Keratinocyte (primary cell): ENCODE results near the gene C2orf76. TPM values are rescaled to one million over a fixed set of nuclear protein-coding genes. Genes with fewer than 3 reads are reported as not detected.

ENCODE experiments used
- DNase-seq: peaks from one replicate; pipeline ENCODE4 v3.0.0-alpha.2; 2011; ENCODE audit warnings: low read depth, missing footprints, low spot score
- FAIRE-seq: peaks from 2 replicates; lab custom pipeline; 2011; peaks lifted over from hg19 to GRCh38; lab: Jason Lieb, UNC
- H2AFZ ChIP-seq: 2 replicates; pipeline ENCODE4 v1.6.0; 2012; ENCODE audit warnings: low read length, control low read depth, inconsistent platforms; ENCODE audit not compliant: control insufficient read depth
- H3K27ac ChIP-seq: 2 replicates; pipeline ENCODE4 v1.5.1; 2011; ENCODE audit warnings: low read length; ENCODE audit not compliant: control insufficient read depth, insufficient read depth
- H3K27me3 ChIP-seq: 3 replicates; pipeline ENCODE4 v1.6.0; 2011; ENCODE audit warnings: low read length; ENCODE audit not compliant: control insufficient read depth, insufficient read depth; ENCODE audit errors: extremely low read depth
- H3K36me3 ChIP-seq, 2 experiments: 2 replicates in 1 of 2; 3 replicates in 1 of 2; pipeline ENCODE4 v1.5.1; 2011; ENCODE audit warnings: low read length in 2 of 2, mild to moderate bottlenecking in 1 of 2; ENCODE audit not compliant: control insufficient read depth in 2 of 2, insufficient read depth in 2 of 2; ENCODE audit errors: extremely low read depth in 1 of 2
- H3K4me1 ChIP-seq: 3 replicates; pipeline ENCODE4 v1.5.1; 2011; ENCODE audit warnings: low read length; ENCODE audit not compliant: control insufficient read depth, insufficient read depth; ENCODE audit errors: extremely low read depth
- H3K4me2 ChIP-seq: 3 replicates; pipeline ENCODE4 v1.6.0; 2011; ENCODE audit warnings: low read depth, low read length; ENCODE audit not compliant: control insufficient read depth, insufficient read depth; ENCODE audit errors: extremely low read depth
- H3K4me3 ChIP-seq, 3 experiments: fragments of 200-600 bp in 1 of 3; sonication (generic) in 1 of 3; 2 replicates in 2 of 3; 3 replicates in 1 of 3; pipeline ENCODE4 v1.5.1; 2011 to 2016; ENCODE audit warnings: low read length in 3 of 3, mild to moderate bottlenecking in 3 of 3, control low read depth in 2 of 3, inconsistent platforms in 1 of 3, low read depth in 1 of 3, mixed read lengths in 1 of 3, mixed run types in 1 of 3, moderate library complexity in 1 of 3; ENCODE audit not compliant: control insufficient read depth in 2 of 3, insufficient read depth in 2 of 3; ENCODE audit errors: extremely low read depth in 1 of 3
- H3K79me2 ChIP-seq: 2 replicates; pipeline ENCODE4 v1.6.0; 2012; ENCODE audit warnings: low read length; ENCODE audit not compliant: control insufficient read depth, insufficient read depth
- H3K9ac ChIP-seq: 3 replicates; pipeline ENCODE4 v1.6.0; 2011; ENCODE audit warnings: low read length; ENCODE audit not compliant: control insufficient read depth, insufficient read depth; ENCODE audit errors: extremely low read depth
- H3K9me1 ChIP-seq: 3 replicates; pipeline ENCODE4 v1.6.0; 2011; ENCODE audit warnings: low read length; ENCODE audit not compliant: control insufficient read depth, insufficient read depth; ENCODE audit errors: extremely low read depth
- H3K9me3 ChIP-seq: 2 replicates; pipeline ENCODE4 v1.5.1; 2012; ENCODE audit warnings: low read depth, low read length; ENCODE audit not compliant: control insufficient read depth
- H4K20me1 ChIP-seq: 3 replicates; pipeline ENCODE4 v1.6.0; 2011; ENCODE audit warnings: low read length; ENCODE audit not compliant: control insufficient read depth, insufficient read depth; ENCODE audit errors: extremely low read depth
- CTCF ChIP-seq, 3 experiments: IDR thresholded peaks in 1 of 3; conservative IDR thresholded peaks in 1 of 3; optimal IDR thresholded peaks in 1 of 3; 2 replicates in 2 of 3; 3 replicates in 1 of 3; pipeline versions ENCODE3 to v1.5.1; 2011; ENCODE audit warnings: low read length in 3 of 3, mild to moderate bottlenecking in 3 of 3, moderate library complexity in 2 of 3, control low read depth in 1 of 3, inconsistent platforms in 1 of 3; ENCODE audit not compliant: insufficient read depth in 2 of 3; ENCODE audit errors: extremely low read depth in 1 of 3
- EZH2 ChIP-seq: IDR thresholded peaks from one replicate; pipeline ENCODE4 v1.6.1; 2012; ENCODE audit warnings: inconsistent platforms, mild to moderate bottlenecking, low read length, moderate library complexity
- dilution Hi-C: fragments of 300-500 bp; cut with MboI; formaldehyde crosslinking; loops from one replicate; pipeline ENCODE4 v1.7.0; 2020; ENCODE audit warnings: low sequenced_read_pairs; ENCODE audit not compliant: extremely low pct_ligation_motif_present
- polyA plus RNA-seq, 5 experiments: library from polyadenylated mRNA; depleted of rRNA in 3 of 5; stranded (reverse) in 3 of 5; stranded (forward) in 1 of 5; unstranded in 1 of 5; fragments of >200 nt; gene quantifications; 1 replicate in 1 of 5; 2 replicates in 3 of 5; 3 replicates in 1 of 5; pipeline versions ENCODE4 v1.2.1 to v1.2.3, GENCODE V29; 2011 to 2012; ENCODE audit warnings: missing spikeins in 2 of 5, low read depth in 1 of 5, low replicate concordance in 1 of 5

Gene C2orf76
- polyA plus RNA-seq, 1 donor (not counting 4 experiments of a cell fraction or from before 2014, with no cell fraction given) = 17.9 TPM

- TF ChIP-seq CTCF (optimal IDR thresholded peaks at IDR 0.05 in 1 of 3, IDR thresholded peaks at IDR 0.05 in 1 of 3, conservative IDR thresholded peaks at IDR 0.05 in 1 of 3; ENCODE audit: extremely low read depth in 1 of 3, insufficient read depth in 2 of 3, low read length in 3 of 3) = no peak
- no peak for TF ChIP-seq EZH2
- dilution Hi-C loops = no loop called here
- no peak overlapping the region for H3K4me3 ChIP-seq
- H3K27ac ChIP-seq = no peak overlapping the region
- H3K4me2 ChIP-seq = no peak overlapping the region
- H2AFZ ChIP-seq = no peak overlapping the region
- H3K27me3 ChIP-seq = no peaks in the 10 kb centered on the region
- H3K79me2 ChIP-seq = no peaks in the 10 kb centered on the region
- H3K36me3 ChIP-seq = no peaks in the 10 kb centered on the region
- peaks cover 8% of the 10 kb centered on the region for H3K4me1 ChIP-seq
- H3K9me3 ChIP-seq = no peaks in the 10 kb centered on the region
- FAIRE-seq = no peak
- no peak overlapping the region for H3K9ac ChIP-seq
- no peaks in the 10 kb centered on the region for H4K20me1 ChIP-seq
- DNase-seq = no peak
- no peaks in the 10 kb centered on the region for H3K9me1 ChIP-seq
These were observed 78.1 kb downstream of the C2orf76 start for GRCh38 chr2:119288576-119288975.

GRCh38 chr2:119286661-119287060 lies 80.0 kb downstream of the C2orf76 start:
- Histone ChIP-seq H3K4me2 (no peak overlapping the region), H3K4me1 (peaks cover 8% of the 10 kb centered on the region), H3K36me3 (no peaks in the 10 kb centered on the region), H3K9ac (no peak overlapping the region), H3K4me3 (no peak overlapping the region), H4K20me1 (no peaks in the 10 kb centered on the region), H3K79me2 (no peaks in the 10 kb centered on the region), H2AFZ (no peak overlapping the region), H3K9me3 (no peaks in the 10 kb centered on the region), H3K27ac (no peak overlapping the region), H3K27me3 (no peaks in the 10 kb centered on the region), H3K9me1 (no peaks in the 10 kb centered on the region)
- DNase-seq = no peak
- TF ChIP-seq CTCF (optimal IDR thresholded peaks at IDR 0.05 in 1 of 3, IDR thresholded peaks at IDR 0.05 in 1 of 3, conservative IDR thresholded peaks at IDR 0.05 in 1 of 3; ENCODE audit: extremely low read depth in 1 of 3, insufficient read depth in 2 of 3, low read length in 3 of 3) (no peak), EZH2 (no peak)
- dilution Hi-C loops = no loop called here
- no peak for FAIRE-seq
